Mesothelial cell of epicardium (in vitro differentiated cells): ENCODE results near the gene STOM. TPM values are rescaled to one million over a fixed set of nuclear protein-coding genes. Genes with fewer than 3 reads are reported as not detected.

Experiments used
- DNase-seq, 2 experiments: peaks; one replicate each; pipeline ENCODE4 v3.0.0; 2021; ENCODE audit warnings: low spot score in 2 of 2; ENCODE audit not compliant: unreplicated experiment in 2 of 2
- H3K27ac Mint-ChIP-seq: 2 replicates; pipeline ENCODE4 v1.8.0; 2021; ENCODE audit warnings: mixed read lengths
- H3K27me3 Mint-ChIP-seq: 2 replicates; pipeline ENCODE4 v1.8.0; 2021; ENCODE audit warnings: low read depth, mixed read lengths
- H3K36me3 Mint-ChIP-seq: 2 replicates; pipeline ENCODE4 v1.8.0; 2021; ENCODE audit warnings: mixed read lengths
- H3K4me1 Mint-ChIP-seq: 2 replicates; pipeline ENCODE4 v1.8.0; 2021; ENCODE audit warnings: mixed read lengths
- H3K4me3 Mint-ChIP-seq: 2 replicates; pipeline ENCODE4 v1.8.0; 2021; ENCODE audit warnings: mild to moderate bottlenecking, moderate library complexity, mixed read lengths
- H3K9me3 Mint-ChIP-seq: 2 replicates; pipeline ENCODE4 v1.8.0; 2021; ENCODE audit warnings: mixed read lengths
- total RNA-seq: library from RNA; stranded (reverse); gene quantifications from 3 replicates; pipeline ENCODE4 v1.2.1, GENCODE V29; 2021
- TF ChIP-seq, protein P1 (sequence below): fragments of 200-600 bp; sonication (generic); IDR thresholded peaks from one replicate; pipeline ENCODE4 v1.5.0; 2021; ENCODE audit warnings: antibody characterized with exemption; ENCODE audit not compliant: unreplicated experiment

The STOM gene
- total RNA-seq, 1 donor from 2014 or later = 53.2 TPM

GRCh38 chr9:121297389-121297788 lies 72.7 kb downstream of the STOM start:
- H3K27me3 Mint-ChIP-seq = no peaks in the 10 kb centered on the region
- H3K36me3 Mint-ChIP-seq = no peaks in the 10 kb centered on the region
- peaks cover 23% of the 10 kb centered on the region for H3K4me1 Mint-ChIP-seq
- DNase-seq = no peak
- no peak overlapping the region for H3K4me3 Mint-ChIP-seq
- no peaks in the 10 kb centered on the region for H3K9me3 Mint-ChIP-seq
- TF ChIP-seq, protein P1, sequence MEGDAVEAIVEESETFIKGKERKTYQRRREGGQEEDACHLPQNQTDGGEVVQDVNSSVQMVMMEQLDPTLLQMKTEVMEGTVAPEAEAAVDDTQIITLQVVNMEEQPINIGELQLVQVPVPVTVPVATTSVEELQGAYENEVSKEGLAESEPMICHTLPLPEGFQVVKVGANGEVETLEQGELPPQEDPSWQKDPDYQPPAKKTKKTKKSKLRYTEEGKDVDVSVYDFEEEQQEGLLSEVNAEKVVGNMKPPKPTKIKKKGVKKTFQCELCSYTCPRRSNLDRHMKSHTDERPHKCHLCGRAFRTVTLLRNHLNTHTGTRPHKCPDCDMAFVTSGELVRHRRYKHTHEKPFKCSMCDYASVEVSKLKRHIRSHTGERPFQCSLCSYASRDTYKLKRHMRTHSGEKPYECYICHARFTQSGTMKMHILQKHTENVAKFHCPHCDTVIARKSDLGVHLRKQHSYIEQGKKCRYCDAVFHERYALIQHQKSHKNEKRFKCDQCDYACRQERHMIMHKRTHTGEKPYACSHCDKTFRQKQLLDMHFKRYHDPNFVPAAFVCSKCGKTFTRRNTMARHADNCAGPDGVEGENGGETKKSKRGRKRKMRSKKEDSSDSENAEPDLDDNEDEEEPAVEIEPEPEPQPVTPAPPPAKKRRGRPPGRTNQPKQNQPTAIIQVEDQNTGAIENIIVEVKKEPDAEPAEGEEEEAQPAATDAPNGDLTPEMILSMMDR = no peak
- peak overlapping the region; percentile 54 for H3K27ac Mint-ChIP-seq

DNA sequence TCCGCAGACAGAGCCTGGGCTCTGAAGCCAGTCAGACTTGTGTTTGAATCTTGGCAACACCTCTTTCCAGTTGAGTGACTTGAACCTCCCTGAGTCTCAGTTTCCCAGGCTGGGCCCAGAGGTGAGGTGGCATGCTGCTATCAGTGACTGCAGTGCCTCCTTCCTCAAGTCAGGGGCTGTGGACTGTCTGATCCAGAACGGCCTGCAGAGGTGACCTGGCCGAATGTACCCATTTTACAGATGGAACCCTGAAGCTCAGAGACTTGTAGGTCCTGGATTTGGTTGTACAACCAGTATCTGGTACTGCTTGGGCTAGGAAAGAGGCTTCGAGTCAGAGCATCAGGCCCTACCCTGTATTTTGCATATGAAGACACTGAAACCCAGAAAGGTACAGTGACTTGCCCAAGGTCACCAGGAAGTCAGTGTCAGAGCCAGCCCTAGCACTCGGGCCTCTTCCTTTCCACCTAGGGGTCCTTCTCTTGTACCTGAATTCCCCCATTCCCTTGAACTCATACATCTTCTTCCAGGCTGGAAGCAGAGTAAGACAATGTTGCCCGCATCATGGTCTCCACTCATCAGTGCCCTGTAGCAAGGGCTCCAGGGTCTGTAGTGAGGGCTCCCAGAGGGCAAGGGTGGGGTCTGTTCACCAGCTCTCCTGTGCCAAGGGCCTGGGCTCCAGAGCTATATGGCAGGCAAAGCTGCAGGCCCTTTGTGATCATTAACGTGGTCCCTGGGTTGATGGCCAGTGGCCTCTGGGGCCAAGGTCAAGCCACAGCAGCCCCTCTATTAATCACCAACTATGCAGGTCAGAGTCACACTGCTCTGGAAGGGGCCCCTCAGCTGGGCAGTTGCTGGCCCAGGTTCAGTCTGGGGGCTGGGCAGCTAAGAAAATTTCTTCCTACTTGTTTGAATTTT lies 73.6 kb downstream of the STOM start:
- no peaks in the 10 kb centered on the region for H3K27me3 Mint-ChIP-seq
- no peaks in the 10 kb centered on the region for H3K9me3 Mint-ChIP-seq
- TF ChIP-seq, protein P1 = no peak

GRCh38 chr9:121295662-121296191 lies 74.3 kb downstream of the STOM start:
- H3K27me3 Mint-ChIP-seq = no peaks in the 10 kb centered on the region
- TF ChIP-seq, protein P1 = no peak
- H3K36me3 Mint-ChIP-seq = no peaks in the 10 kb centered on the region
- H3K4me1 Mint-ChIP-seq = peaks cover 20% of the 10 kb centered on the region
- no peaks in the 10 kb centered on the region for H3K9me3 Mint-ChIP-seq
- no peak overlapping the region for H3K4me3 Mint-ChIP-seq
- no peak for DNase-seq
- no peak overlapping the region for H3K27ac Mint-ChIP-seq

More for the DNA sequence above, 73.6 kb downstream of the STOM start:
- no peak overlapping the region for H3K4me3 Mint-ChIP-seq
- H3K36me3 Mint-ChIP-seq = no peaks in the 10 kb centered on the region
- H3K4me1 Mint-ChIP-seq = peaks cover 23% of the 10 kb centered on the region
- DNase-seq = no peak
- peak overlapping the region; percentile 25 for H3K27ac Mint-ChIP-seq

GRCh38 chr9:121294866-121295661 lies 75.0 kb downstream of the STOM start:
- H3K27me3 Mint-ChIP-seq = no peaks in the 10 kb centered on the region
- no peak overlapping the region for H3K27ac Mint-ChIP-seq
- TF ChIP-seq, protein P1 = no peak
- no peak overlapping the region for H3K4me3 Mint-ChIP-seq
- H3K4me1 Mint-ChIP-seq = peaks cover 16% of the 10 kb centered on the region
- H3K9me3 Mint-ChIP-seq = no peaks in the 10 kb centered on the region
- no peak for DNase-seq
- H3K36me3 Mint-ChIP-seq = no peaks in the 10 kb centered on the region

GRCh38 chr9:121294151-121294743 lies 75.8 kb downstream of the STOM start:
- Mint-ChIP-seq H3K27ac (no peak overlapping the region), H3K36me3 (no peaks in the 10 kb centered on the region), H3K4me1 (peaks cover 20% of the 10 kb centered on the region), H3K4me3 (no peak overlapping the region), H3K27me3 (no peaks in the 10 kb centered on the region), H3K9me3 (no peaks in the 10 kb centered on the region)
- DNase-seq = no peak
- TF ChIP-seq, protein P1 = no peak
